PC-3 (cell line): ENCODE results near the gene NAGPA. TPM values are rescaled to one million over a fixed set of nuclear protein-coding genes. Genes with fewer than 3 reads are reported as not detected.

Experiments
- ATAC-seq: fragments of 200-7000 bp; cut with Tn5 transposase; 2 replicates; pipeline ENCODE4 v1.9.1; 2020; ENCODE audit warnings: mild to moderate bottlenecking, moderate library complexity
- BruUV-seq: library from RNA; stranded (reverse); fragments of 400-500 nt; replicated peaks from 2 replicates; lab custom pipeline; 2021; lab: Mats Ljungman, UMichigan
- CTCF ChIA-PET: fragments of 300-600 bp; sonication (Branson Sonifier 250); formaldehyde crosslinking; loops from one replicate; lab custom pipeline; 2022; ENCODE audit warnings: antibody characterized with exemption; lab: Charles Lee
- POLR2A ChIA-PET: fragments of 300-600 bp; sonication (Branson Sonifier 250); formaldehyde crosslinking; loops from one replicate; lab custom pipeline; 2022; ENCODE audit warnings: antibody characterized with exemption; ENCODE audit not compliant: unreplicated experiment; lab: Charles Lee
- DNase-seq: peaks from one replicate; pipeline ENCODE4 v3.0.0-alpha.2; 2015
- H2AFZ ChIP-seq: fragments of 300-600 bp; sonication (generic); 2 replicates; pipeline ENCODE4 v1.6.0; 2016; ENCODE audit warnings: antibody characterized with exemption, low read length
- H3F3A ChIP-seq: fragments of 300-600 bp; sonication (generic); one replicate; pipeline ENCODE4 v1.6.0; 2017; ENCODE audit warnings: antibody characterized with exemption, low read length, control low read depth, mild to moderate bottlenecking; ENCODE audit not compliant: unreplicated experiment
- H3K27ac ChIP-seq: fragments of 300-600 bp; sonication (generic); 2 replicates; pipeline ENCODE4 v1.5.1; 2016; ENCODE audit warnings: mild to moderate bottlenecking, low read length
- H3K27me3 ChIP-seq: fragments of 300-600 bp; sonication (generic); 2 replicates; pipeline ENCODE4 v1.6.1; 2016; ENCODE audit warnings: low read length, mixed read lengths
- H3K36me3 ChIP-seq: fragments of 300-600 bp; sonication (generic); 2 replicates; pipeline ENCODE4 v1.6.1; 2016; ENCODE audit warnings: low read depth, mixed run types, low read length, mixed read lengths
- H3K4me1 ChIP-seq: fragments of 300-600 bp; sonication (generic); 2 replicates; pipeline ENCODE4 v1.5.1; 2016; ENCODE audit warnings: low read length; ENCODE audit not compliant: insufficient read depth
- H3K4me2 ChIP-seq: fragments of 300-600 bp; sonication (generic); 2 replicates; pipeline ENCODE4 v1.6.0; 2016; ENCODE audit warnings: low read length
- H3K4me3 ChIP-seq: fragments of 300-600 bp; sonication (generic); 2 replicates; pipeline ENCODE4 v1.5.1; 2016; ENCODE audit warnings: mild to moderate bottlenecking, low read length, mixed read lengths
- H3K79me2 ChIP-seq: fragments of 300-600 bp; sonication (generic); 2 replicates; pipeline ENCODE4 v1.6.1; 2017; ENCODE audit warnings: low read length, mixed read lengths
- H3K9ac ChIP-seq: fragments of 300-600 bp; sonication (generic); 2 replicates; pipeline ENCODE4 v1.6.0; 2016; ENCODE audit warnings: mild to moderate bottlenecking, low read length
- H3K9me2 ChIP-seq: fragments of 300-600 bp; sonication (generic); replicated peaks from 2 replicates; pipeline ENCODE4 v1.6.1; 2016; ENCODE audit warnings: mixed run types, low read length, mixed read lengths
- H3K9me3 ChIP-seq: fragments of 300-600 bp; sonication (generic); 2 replicates; pipeline ENCODE4 v1.6.1; 2016; ENCODE audit warnings: low read length, mixed read lengths
- H4K20me1 ChIP-seq: fragments of 300-600 bp; sonication (generic); 2 replicates; pipeline ENCODE4 v1.6.1; 2016; ENCODE audit warnings: low read length, mixed read lengths
- CTCF ChIP-seq: fragments of 300-600 bp; sonication (generic); conservative IDR thresholded peaks from 2 replicates; pipeline ENCODE4 v1.5.1; 2017; ENCODE audit warnings: antibody characterized with exemption, low read depth, mild to moderate bottlenecking, low read length
- EZH2 ChIP-seq: fragments of 300-600 bp; sonication (generic); IDR thresholded peaks from one replicate; pipeline ENCODE4 v1.6.1; 2017; ENCODE audit warnings: antibody characterized with exemption, mild to moderate bottlenecking, low read length; ENCODE audit not compliant: unreplicated experiment
- EZH2phosphoT487 ChIP-seq: fragments of 300-600 bp; sonication (generic); IDR thresholded peaks from 2 replicates; pipeline ENCODE4 v1.6.1; 2018; ENCODE audit warnings: mild to moderate bottlenecking, antibody characterized with exemption, low read length, borderline replicate concordance
- intact Hi-C: fragments of 100-400 bp; cut with micrococcal nuclease; formaldehyde crosslinking; loops from 2 replicates; pipeline ENCODE4 v1.9.0; 2023
- total RNA-seq: library from RNA; depleted of rRNA; stranded (reverse); fragments of >200 nt; gene quantifications from 2 replicates; pipeline ENCODE4 v1.2.3, GENCODE V29; 2014

NAGPA gene
- total RNA-seq, 1 experiment from 2014 or later = 26.2 TPM

GRCh38 chr16:5022521-5022920, 11.2 kb downstream of the NAGPA start:
- no peak overlapping the region for H3K27ac ChIP-seq
- no peaks in the 10 kb centered on the region for H3K9me3 ChIP-seq
- ChIA-PET POLR2A (no interaction called here), CTCF (no interaction called here)
- no peak overlapping the region for H3K4me2 ChIP-seq
- no peaks in the 10 kb centered on the region for H3K36me3 ChIP-seq
- no peak overlapping the region for H3K9ac ChIP-seq
- no peak overlapping the region for H3K4me3 ChIP-seq
- BruUV-seq = no TSS peak
- H3K9me2 ChIP-seq = no peaks in the 10 kb centered on the region
- H3K79me2 ChIP-seq = no peaks in the 10 kb centered on the region
- intact Hi-C loops = loop anchor here (5.0 kb wide), 1 partner anchor 55 kb away; no protein-coding TSS in a partner anchor
- H4K20me1 ChIP-seq = no peaks in the 10 kb centered on the region
- ATAC-seq = no peak
- H3F3A ChIP-seq = no peaks in the 10 kb centered on the region
- no peaks in the 10 kb centered on the region for H3K27me3 ChIP-seq
- DNase-seq = no peak
- no peak overlapping the region for H2AFZ ChIP-seq
- peaks cover 9% of the 10 kb centered on the region for H3K4me1 ChIP-seq
- no peak for TF ChIP-seq EZH2
- no peak for TF ChIP-seq EZH2phosphoT487
- TF ChIP-seq CTCF = no peak

DNA sequence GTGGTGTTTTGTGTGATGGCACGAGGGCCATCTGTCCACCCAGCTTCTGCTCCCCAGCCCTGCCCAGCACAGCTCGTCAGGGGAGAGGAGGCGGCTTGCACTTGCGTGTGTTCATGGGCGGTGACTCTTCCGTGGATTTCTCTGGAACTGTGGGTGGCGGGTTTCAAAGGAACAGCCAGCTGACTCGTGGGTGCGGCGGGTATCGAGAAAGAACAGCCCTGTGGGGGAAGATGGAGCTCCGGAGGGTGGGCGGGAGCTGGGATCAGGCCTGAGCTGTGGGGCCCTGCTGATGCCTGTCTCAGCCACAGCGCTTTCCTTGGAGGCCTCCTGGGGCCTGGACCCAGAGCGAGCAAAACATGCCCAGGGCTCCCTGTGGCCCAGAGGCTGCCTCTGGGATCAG, 13.2 kb downstream of the NAGPA start:
- H3K27ac ChIP-seq = no peak overlapping the region
- no peaks in the 10 kb centered on the region for H3K36me3 ChIP-seq
- H3K4me1 ChIP-seq = peaks cover 9% of the 10 kb centered on the region
- POLR2A ChIA-PET = no interaction called here
- H4K20me1 ChIP-seq = no peaks in the 10 kb centered on the region
- ATAC-seq = no peak
- H3K9me3 ChIP-seq = no peaks in the 10 kb centered on the region
- no peak for TF ChIP-seq EZH2phosphoT487
- intact Hi-C loops = loop anchor here (5.0 kb wide), 1 partner anchor 53 kb away; no protein-coding TSS in a partner anchor
- H2AFZ ChIP-seq = no peak overlapping the region
- no peaks in the 10 kb centered on the region for H3F3A ChIP-seq
- no peak for DNase-seq
- no peaks in the 10 kb centered on the region for H3K79me2 ChIP-seq
- H3K27me3 ChIP-seq = no peaks in the 10 kb centered on the region
- H3K9me2 ChIP-seq = no peaks in the 10 kb centered on the region
- no TSS peak for BruUV-seq
- H3K4me3 ChIP-seq = no peak overlapping the region
- H3K9ac ChIP-seq = no peak overlapping the region
- CTCF ChIA-PET = no interaction called here
- no peak overlapping the region for H3K4me2 ChIP-seq

DNA sequence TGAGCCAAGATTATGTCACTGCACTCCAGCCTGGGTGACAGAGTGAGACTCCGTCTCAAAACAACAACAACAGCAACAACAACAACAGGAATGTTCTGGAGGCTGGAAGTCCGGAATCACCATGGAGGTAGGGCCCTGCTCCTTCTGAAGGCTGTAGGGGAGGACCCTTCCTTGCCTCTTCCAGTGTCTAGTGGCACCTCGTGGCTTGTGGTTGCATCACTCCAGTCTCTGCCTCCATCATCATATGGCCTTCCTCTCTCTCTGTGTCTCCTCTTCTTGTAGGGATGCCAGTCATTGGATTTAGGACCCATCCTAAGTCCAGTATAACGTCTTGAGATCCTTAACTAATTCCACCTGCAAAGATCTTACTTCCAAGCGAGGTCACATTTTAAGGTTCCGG, 14.0 kb downstream of the NAGPA start:
- ATAC-seq (no peak), DNase-seq (no peak)
- no peak overlapping the region for H3K9ac ChIP-seq
- no peaks in the 10 kb centered on the region for H3K36me3 ChIP-seq
- H4K20me1 ChIP-seq = no peaks in the 10 kb centered on the region
- no TSS peak for BruUV-seq
- H3K9me3 ChIP-seq = no peaks in the 10 kb centered on the region
- no peaks in the 10 kb centered on the region for H3K79me2 ChIP-seq
- no peak for TF ChIP-seq EZH2
- TF ChIP-seq EZH2phosphoT487 = no peak
- no peak for TF ChIP-seq CTCF
- no peak overlapping the region for H3K27ac ChIP-seq
- H3K9me2 ChIP-seq = no peaks in the 10 kb centered on the region
- peaks cover 4% of the 10 kb centered on the region for H3K4me1 ChIP-seq
- no peak overlapping the region for H2AFZ ChIP-seq
- CTCF ChIA-PET = no interaction called here
- no peak overlapping the region for H3K4me2 ChIP-seq
- no peak overlapping the region for H3K4me3 ChIP-seq
- intact Hi-C loops = loop anchor here (5.0 kb wide), 1 partner anchor 52 kb away; no protein-coding TSS in a partner anchor
- H3K27me3 ChIP-seq = no peaks in the 10 kb centered on the region
- no peaks in the 10 kb centered on the region for H3F3A ChIP-seq
- POLR2A ChIA-PET = no interaction called here
